H1 (cell line): ENCODE results near the gene AAGAB. TPM values are rescaled to one million over a fixed set of nuclear protein-coding genes. Genes with fewer than 3 reads are reported as not detected.

ENCODE experiments used
- CTCF ChIA-PET: fragments of 300-600 bp; sonication (Branson Sonifier 250); formaldehyde crosslinking; loops from one replicate; lab custom pipeline; 2021; ENCODE audit not compliant: partially characterized antibody; lab: Charles Lee
- POLR2A ChIA-PET: fragments of 300-600 bp; sonication (Branson Sonifier 250); formaldehyde crosslinking; loops from one replicate; lab custom pipeline; 2021; ENCODE audit warnings: inconsistent platforms; ENCODE audit not compliant: partially characterized antibody; lab: Charles Lee
- DNase-seq, 2 experiments: peaks; one replicate each; pipeline versions ENCODE4 v3.0.0 to v3.0.0-alpha.2; 2010 to 2022; ENCODE audit warnings: low spot score in 2 of 2, low read depth in 1 of 2, mixed read lengths in 1 of 2
- FAIRE-seq: peaks from 2 replicates; lab custom pipeline; 2011; peaks lifted over from hg19 to GRCh38; lab: Jason Lieb, UNC
- H2AFZ ChIP-seq: 2 replicates; pipeline ENCODE4 v1.8.1; 2012; ENCODE audit warnings: low read length, inconsistent platforms
- H2AK5ac ChIP-seq: 2 replicates; pipeline ENCODE4 v1.6.1; 2013; ENCODE audit warnings: low read depth, low read length
- H2BK120ac ChIP-seq: replicated peaks from 2 replicates; pipeline ENCODE3; 2013; ENCODE audit warnings: low read depth, low read length, inconsistent platforms
- H2BK12ac ChIP-seq: 2 replicates; pipeline ENCODE4 v1.6.1; 2013; ENCODE audit warnings: low read depth, low read length
- H2BK15ac ChIP-seq: 2 replicates; pipeline ENCODE4 v1.6.1; 2013; ENCODE audit warnings: low read length
- H2BK20ac ChIP-seq: 2 replicates; pipeline ENCODE4 v1.6.1; 2013; ENCODE audit warnings: low read length
- H2BK5ac ChIP-seq: 2 replicates; pipeline ENCODE4 v1.6.1; 2013; ENCODE audit warnings: low read depth, low read length
- H3K14ac ChIP-seq: 2 replicates; pipeline ENCODE4 v1.6.1; 2013; ENCODE audit warnings: inconsistent platforms; ENCODE audit not compliant: insufficient read length
- H3K18ac ChIP-seq: 2 replicates; pipeline ENCODE4 v1.6.1; 2013; ENCODE audit warnings: low read length; ENCODE audit errors: extremely low read depth
- H3K23ac ChIP-seq: 2 replicates; pipeline ENCODE4 v1.6.1; 2013; ENCODE audit warnings: inconsistent platforms; ENCODE audit not compliant: insufficient read length
- H3K23me2 ChIP-seq: 2 replicates; pipeline ENCODE4 v1.6.1; 2013; ENCODE audit warnings: low read depth, low read length
- H3K27ac ChIP-seq: 2 replicates; pipeline ENCODE4 v1.6.1; 2011; ENCODE audit warnings: low read depth, low read length, inconsistent platforms
- H3K27me3 ChIP-seq, 4 experiments: replicated peaks in 1 of 4; 1 replicate in 1 of 4; 2 replicates in 3 of 4; pipeline versions ENCODE4 v1.6.1 to v1.8.1; 2011 to 2013; ENCODE audit warnings: low read length in 3 of 4, mild to moderate bottlenecking in 3 of 4, inconsistent platforms in 2 of 4, mixed read lengths in 2 of 4, moderate library complexity in 1 of 4; ENCODE audit not compliant: control insufficient read depth in 3 of 4, insufficient read depth in 3 of 4; ENCODE audit errors: extremely low read depth in 1 of 4
- H3K36me3 ChIP-seq, 4 experiments: 2 replicates each; pipeline versions ENCODE4 v1.6.1 to v1.8.1; 2011 to 2013; ENCODE audit warnings: mild to moderate bottlenecking in 4 of 4, low read length in 3 of 4, moderate library complexity in 2 of 4, control low read depth in 1 of 4, inconsistent platforms in 1 of 4; ENCODE audit not compliant: insufficient read depth in 4 of 4, control insufficient read depth in 2 of 4
- H3K4ac ChIP-seq: replicated peaks from 2 replicates; pipeline ENCODE3; 2013; ENCODE audit warnings: low read length, low read depth, mixed read lengths, inconsistent platforms; ENCODE audit not compliant: insufficient read length
- H3K4me1 ChIP-seq, 4 experiments: replicated peaks in 1 of 4; 1 replicate in 1 of 4; 2 replicates in 3 of 4; pipeline versions ENCODE4 v1.6.1 to v1.8.1; 2011 to 2013; ENCODE audit warnings: low read length in 3 of 4, inconsistent platforms in 2 of 4, mixed read lengths in 1 of 4; ENCODE audit not compliant: insufficient read depth in 4 of 4, control insufficient read depth in 3 of 4
- H3K4me2 ChIP-seq, 2 experiments: 2 replicates each; pipeline versions ENCODE4 v1.6.1 to v1.8.1; 2011 to 2013; ENCODE audit warnings: low read depth in 2 of 2, low read length in 2 of 2, control low read depth in 1 of 2, inconsistent platforms in 1 of 2, mild to moderate bottlenecking in 1 of 2; ENCODE audit not compliant: insufficient read depth in 1 of 2
- H3K4me3 ChIP-seq, 4 experiments: fragments of 200-600, 300-600 bp in 1 of 4; sonication (generic), shearing (Covaris generic), sonication (Bioruptor Twin) in 1 of 4; 2 replicates each; pipeline versions ENCODE4 v1.5.1 to v1.8.1; 2011 to 2016; ENCODE audit warnings: low read length in 4 of 4, low read depth in 3 of 4, control low read depth in 2 of 4, inconsistent platforms in 2 of 4, mild to moderate bottlenecking in 2 of 4, mixed read lengths in 1 of 4, moderate library complexity in 1 of 4; ENCODE audit not compliant: insufficient read depth in 2 of 4; ENCODE audit errors: extremely low read depth in 1 of 4
- H3K56ac ChIP-seq: replicated peaks from 2 replicates; pipeline ENCODE3; 2013; ENCODE audit warnings: low read depth, mild to moderate bottlenecking, mixed read lengths, low read length, inconsistent platforms; ENCODE audit not compliant: insufficient read length
- H3K79me1 ChIP-seq: 2 replicates; pipeline ENCODE4 v1.6.1; 2013; ENCODE audit warnings: low read depth, low read length, control low read depth
- H3K79me2 ChIP-seq, 2 experiments: 2 replicates each; pipeline versions ENCODE4 v1.6.1 to v1.8.1; 2012 to 2013; ENCODE audit warnings: low read length in 2 of 2, mild to moderate bottlenecking in 2 of 2, inconsistent platforms in 1 of 2; ENCODE audit not compliant: insufficient read depth in 2 of 2, control insufficient read depth in 1 of 2
- H3K9ac ChIP-seq, 4 experiments: replicated peaks in 1 of 4; 1 replicate in 1 of 4; 2 replicates in 3 of 4; pipeline versions ENCODE4 v1.6.1 to v1.8.1; 2011 to 2013; ENCODE audit warnings: low read depth in 3 of 4, low read length in 3 of 4, control low read depth in 2 of 4, mild to moderate bottlenecking in 2 of 4, moderate library complexity in 2 of 4, inconsistent platforms in 1 of 4; ENCODE audit errors: extremely low read depth in 1 of 4
- H3K9me3 ChIP-seq, 2 experiments: 2 replicates each; pipeline versions ENCODE4 v1.6.1 to v1.8.1; 2012 to 2013; ENCODE audit warnings: mild to moderate bottlenecking in 2 of 2, moderate library complexity in 2 of 2, control low read depth in 1 of 2, inconsistent platforms in 1 of 2, low read depth in 1 of 2, low read length in 1 of 2, mixed read lengths in 1 of 2; ENCODE audit not compliant: insufficient read depth in 2 of 2
- H4K20me1 ChIP-seq, 2 experiments: replicated peaks in 1 of 2; 2 replicates each; pipeline versions ENCODE3 to v1.8.1; 2011 to 2013; ENCODE audit warnings: inconsistent platforms in 2 of 2, low read length in 2 of 2, mild to moderate bottlenecking in 1 of 2; ENCODE audit not compliant: insufficient read depth in 2 of 2, control insufficient read depth in 1 of 2
- H4K5ac ChIP-seq: 2 replicates; pipeline ENCODE4 v1.6.1; 2013; ENCODE audit warnings: low read length, low read depth, mixed read lengths, inconsistent platforms; ENCODE audit not compliant: insufficient read length
- H4K8ac ChIP-seq: 2 replicates; pipeline ENCODE4 v1.8.0; 2013; ENCODE audit warnings: mild to moderate bottlenecking, moderate library complexity, low read length, inconsistent platforms; ENCODE audit not compliant: insufficient read depth; ENCODE audit errors: extremely low read depth
- H4K91ac ChIP-seq: replicated peaks from 2 replicates; pipeline ENCODE3; 2013; ENCODE audit warnings: low read length, mixed read lengths, inconsistent platforms; ENCODE audit not compliant: insufficient read length
- CBX5 ChIP-seq: fragments of 300-800, 300-1000 bp; sonication (generic); IDR thresholded peaks from 2 replicates; pipeline ENCODE4 v1.7.1; 2016; ENCODE audit warnings: antibody characterized with exemption, low read length, low read depth
- CEBPB ChIP-seq: IDR thresholded peaks from 2 replicates; pipeline ENCODE4 v1.6.1; 2012; ENCODE audit warnings: low read depth, low read length
- CREB1 ChIP-seq: IDR thresholded peaks from 2 replicates; pipeline ENCODE4 v1.6.1; 2012; ENCODE audit warnings: inconsistent platforms
- GABPA ChIP-seq: IDR thresholded peaks from 2 replicates; pipeline ENCODE4 v1.6.1; 2011; ENCODE audit warnings: mild to moderate bottlenecking, low read length, moderate library complexity, borderline replicate concordance; ENCODE audit not compliant: insufficient read depth
- JUN ChIP-seq: IDR thresholded peaks from 2 replicates; pipeline ENCODE4 v1.6.1; 2011; ENCODE audit warnings: low read depth, mild to moderate bottlenecking, improper control_type of control experiment, low read length
- KDM4A ChIP-seq: IDR thresholded peaks from one replicate; pipeline ENCODE4 v1.7.1; 2012; ENCODE audit warnings: low read depth, mild to moderate bottlenecking, moderate library complexity, low read length, inconsistent platforms; ENCODE audit not compliant: severe bottlenecking
- NANOG ChIP-seq: IDR thresholded peaks from 2 replicates; pipeline ENCODE4 v1.6.1; 2011; ENCODE audit warnings: low read length, low read depth, mild to moderate bottlenecking, inconsistent platforms; ENCODE audit not compliant: insufficient read depth, poor library complexity, severe bottlenecking
- RXRA ChIP-seq: IDR thresholded peaks from 2 replicates; pipeline ENCODE4 v1.6.1; 2011; ENCODE audit warnings: low read depth, mild to moderate bottlenecking, low read length, moderate library complexity; ENCODE audit not compliant: insufficient read depth
- SP1 ChIP-seq: IDR thresholded peaks from 2 replicates; pipeline ENCODE4 v1.6.1; 2011; ENCODE audit warnings: low read depth, low read length
- SP2 ChIP-seq: IDR thresholded peaks from 2 replicates; pipeline ENCODE4 v1.6.1; 2012; ENCODE audit warnings: mild to moderate bottlenecking, low read length, inconsistent platforms
- TAF1 ChIP-seq: IDR thresholded peaks from 2 replicates; pipeline ENCODE4 v1.6.1; 2011; ENCODE audit warnings: mild to moderate bottlenecking, low read depth, low read length
- TBP ChIP-seq: IDR thresholded peaks from 2 replicates; pipeline ENCODE4 v1.6.1; 2011; ENCODE audit warnings: low read depth, low read length, improper control_type of control experiment
- TEAD4 ChIP-seq: IDR thresholded peaks from 2 replicates; pipeline ENCODE4 v1.6.1; 2012; ENCODE audit warnings: low read depth, low read length, inconsistent platforms, mixed read lengths
- polyA plus RNA-seq, 7 experiments: library from polyadenylated mRNA; depleted of rRNA in 3 of 7; stranded (reverse) in 5 of 7; unstranded in 2 of 7; fragments of >200 nt in 5 of 7; fragments of 200-250 nt in 2 of 7; gene quantifications; 1 replicate in 5 of 7; 2 replicates in 1 of 7; 4 replicates in 1 of 7; pipeline versions ENCODE4 v1.2.1 to v1.2.3, GENCODE V29; 2011 to 2013; ENCODE audit warnings: missing spikeins in 2 of 7, mixed read lengths in 2 of 7
- total RNA-seq: library from RNA; stranded (reverse); fragmentation: NEBNext Ultra II Directional; extraction: Animal tissue kit (Norgen Biotek cat#: 25700); gene quantifications from 2 replicates; pipeline ENCODE4 v1.2.1, GENCODE V29; 2021
- TF ChIP-seq, protein P1 (sequence below): IDR thresholded peaks from 2 replicates; pipeline ENCODE4 v1.6.1; 2011; ENCODE audit warnings: low read length, improper control_type of control experiment
- TF ChIP-seq, protein P2 (sequence below): IDR thresholded peaks from 2 replicates; pipeline ENCODE4 v1.6.1; 2011; ENCODE audit warnings: low read depth, mild to moderate bottlenecking, low read length; ENCODE audit not compliant: insufficient read depth

AAGAB gene
- total and polyA plus RNA-seq, 2 of the 8 experiments (the other 6 are each of a cell fraction or from before 2014, with no cell fraction given), result 20.1 to 45.9 TPM

- no peak overlapping the region for H3K14ac ChIP-seq
- H3K4me2 ChIP-seq, result no peak overlapping the region
- H3K4me1 ChIP-seq, result no peaks in the 10 kb centered on the region
- H3K4me3 ChIP-seq, result no peak overlapping the region
- H3K27ac ChIP-seq, result no peak overlapping the region
- H3K36me3 ChIP-seq, result no peaks in the 10 kb centered on the region
- H4K20me1 ChIP-seq, result peaks cover 0 to 2% of the 10 kb centered on the region in 2 experiments
- H3K9me3 ChIP-seq, result no peaks in the 10 kb centered on the region
- CTCF ChIA-PET, result interaction anchor here (1.6 kb wide), 1 partner anchor 184 kb away, joined by 3 read pairs; no protein-coding TSS in a partner anchor
- 0 out of 2 replicates have a peak, but pooled peaks cover 3% of the 10 kb centered on the region for H3K23me2 ChIP-seq
- H3K9ac ChIP-seq, result no peak overlapping the region
- DNase-seq (no peak), FAIRE-seq (no peak)
- H4K5ac ChIP-seq, result no peak overlapping the region
- H3K79me2 ChIP-seq, result peaks cover 2 to 81% of the 10 kb centered on the region in 2 experiments; a peak in 3 of 4 replicates
- H2AFZ ChIP-seq, result no peak overlapping the region
- no peak overlapping the region for H2BK12ac ChIP-seq
- no peak overlapping the region for H2BK5ac ChIP-seq
- POLR2A ChIA-PET, result interaction anchor here (0.9 kb wide), 1 partner anchor 14 kb away, joined by 3 read pairs; no protein-coding TSS in a partner anchor
- no peak overlapping the region for H3K23ac ChIP-seq
- no peaks in the 10 kb centered on the region for H3K27me3 ChIP-seq
- no peak overlapping the region for H3K56ac ChIP-seq
- H2AK5ac ChIP-seq, result no peak overlapping the region
- no peak overlapping the region for H4K91ac ChIP-seq
- no peak overlapping the region for H2BK120ac ChIP-seq
- no peak overlapping the region for H4K8ac ChIP-seq
- no peaks in the 10 kb centered on the region; the same call in none of the 2 replicates for H3K79me1 ChIP-seq
- H2BK15ac ChIP-seq, result no peak overlapping the region
- H3K18ac ChIP-seq, result no peak overlapping the region
- H2BK20ac ChIP-seq, result no peak overlapping the region
- H3K4ac ChIP-seq, result no peak overlapping the region
- TF ChIP-seq, protein P1, sequence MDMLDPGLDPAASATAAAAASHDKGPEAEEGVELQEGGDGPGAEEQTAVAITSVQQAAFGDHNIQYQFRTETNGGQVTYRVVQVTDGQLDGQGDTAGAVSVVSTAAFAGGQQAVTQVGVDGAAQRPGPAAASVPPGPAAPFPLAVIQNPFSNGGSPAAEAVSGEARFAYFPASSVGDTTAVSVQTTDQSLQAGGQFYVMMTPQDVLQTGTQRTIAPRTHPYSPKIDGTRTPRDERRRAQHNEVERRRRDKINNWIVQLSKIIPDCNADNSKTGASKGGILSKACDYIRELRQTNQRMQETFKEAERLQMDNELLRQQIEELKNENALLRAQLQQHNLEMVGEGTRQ, result no peak
- TF ChIP-seq CEBPB (no peak), RXRA (no peak), CREB1 (no peak), KDM4A (no peak), SP2 (no peak), TBP (no peak), NANOG (no peak), JUN (no peak), GABPA (no peak), TEAD4 (no peak), TAF1 (no peak), CBX5 (no peak), SP1 (no peak)
- TF ChIP-seq, protein P2, sequence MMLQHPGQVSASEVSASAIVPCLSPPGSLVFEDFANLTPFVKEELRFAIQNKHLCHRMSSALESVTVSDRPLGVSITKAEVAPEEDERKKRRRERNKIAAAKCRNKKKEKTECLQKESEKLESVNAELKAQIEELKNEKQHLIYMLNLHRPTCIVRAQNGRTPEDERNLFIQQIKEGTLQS, result no peak
Observed at GRCh38 chr15:67249830-67250229, 4.6 kb downstream of the AAGAB start.
